Measurements from ENCODE around the gene PLXNA2. TPM values are rescaled to one million over a fixed set of nuclear protein-coding genes. Genes with fewer than 3 reads are reported as not detected.

Gene PLXNA2
- total and polyA plus RNA-seq, 2 of the 4 experiments (the other 2 are of a cell fraction), result 0.72 to 1.1 TPM

GRCh38 chr1:208058267-208058666 lies 185.9 kb downstream of the PLXNA2 start:
- DNase-seq, result no peak
- POLR2A ChIA-PET (ENCODE audit: unreplicated experiment), result no interaction called here
- H3K4me2 ChIP-seq (ENCODE audit: low read depth, low read length), result no peak overlapping the region

More at GRCh38 chr1:208058267-208058666, 185.9 kb downstream of the PLXNA2 start:
- in situ Hi-C loops (cut with MboI; ENCODE audit: low sequenced_read_pairs), result no loop called here
- Histone ChIP-seq H4K5ac (ENCODE audit: low read depth, low read length) (no peak overlapping the region), H2BK120ac (ENCODE audit: low read depth, low read length) (no peak overlapping the region), H2BK5ac (ENCODE audit: low read depth, low read length, poor library complexity, severe bottlenecking) (no peak overlapping the region), H3K27me3 (ENCODE audit: control insufficient read depth, insufficient read depth, low read length) (no peaks in the 10 kb centered on the region; the same call in 1 of the 2 replicates), H3K14ac (replicated peaks; ENCODE audit: low read depth, low read length) (no peak overlapping the region), H4K20me1 (ENCODE audit: insufficient read depth, low read length) (no peaks in the 10 kb centered on the region), H2BK15ac (ENCODE audit: low read depth, low read length) (no peak overlapping the region), H2AK5ac (ENCODE audit: low read depth, low read length) (no peak overlapping the region), H3K4me3 (ENCODE audit: insufficient read depth, low read depth, low read length) (no peak overlapping the region), H3K23ac (ENCODE audit: low read depth, low read length) (no peak overlapping the region), H3K18ac (ENCODE audit: low read depth, low read length) (no peak overlapping the region), H4K91ac (ENCODE audit: insufficient read depth, low read depth, low read length) (no peak overlapping the region), H2BK20ac (ENCODE audit: low read depth, low read length) (no peak overlapping the region), H2AK9ac (replicated peaks; ENCODE audit: low read depth, low read length, poor library complexity) (no peak overlapping the region), H3K27ac (ENCODE audit: insufficient read depth, low read length) (no peak overlapping the region), H3K9me3 (ENCODE audit: control insufficient read depth, insufficient read depth, low read length) (no peaks in the 10 kb centered on the region), H3K79me1 (ENCODE audit: low read depth in 1 of 2, low read length in 2 of 2) (no peaks in the 10 kb centered on the region), H3K56ac (ENCODE audit: extremely low read depth, insufficient read depth, low read length) (no peak overlapping the region), H3K36me3 (ENCODE audit: control insufficient read depth, insufficient read depth, low read length) (no peaks in the 10 kb centered on the region), H4K8ac (ENCODE audit: low read depth in 2 of 2, low read length in 2 of 2) (no peak overlapping the region), H3K4me1 (ENCODE audit: control insufficient read depth, insufficient read depth, low read length) (no peaks in the 10 kb centered on the region), H3K9me1 (ENCODE audit: insufficient read depth, low read length) (no peaks in the 10 kb centered on the region), H3K4ac (ENCODE audit: low read depth, low read length) (no peak overlapping the region), H3K9ac (ENCODE audit: low read depth, low read length) (no peak overlapping the region), H2AFZ (replicated peaks; ENCODE audit: low read length, poor library complexity) (no peak overlapping the region)
- intact Hi-C loops (cut with micrococcal nuclease), result no loop called here
- ATAC-seq (ENCODE audit: low read depth), result no peak
- TF ChIP-seq MXI1 (IDR thresholded peaks at IDR 0.05; ENCODE audit: borderline replicate concordance, low read depth, low read length), result no peak
- TF ChIP-seq POLR2A (IDR thresholded peaks at IDR 0.05; ENCODE audit: low read depth, low read length), result no peak
- CTCF ChIA-PET, result no interaction called here
- WGBS, 2 experiments (ENCODE audit: extremely low coverage in 2 of 2, insufficient read length in 1 of 2), result 50% methylated on average over 2 of the region's 12 CpGs; no CpG with 5 or more reads in 1 of the 2 experiments
- BruUV-seq (replicated peaks), result no TSS peak
- dilution Hi-C loops (cut with HindIII; ENCODE audit: low sequenced_read_pairs, unreplicated experiment), result no loop called here
